ENCODE results near the gene THADA.
"Not testable (repeated sequence)": the region's sequence is repeated elsewhere in the genome, so short reads cannot be mapped to it uniquely, and the experiment has no call there.

THADA gene

GRCh38 chr2:43314299-43314927, 281.4 kb downstream of the THADA start:
- intact Hi-C loops (cut with DNase I) = no loop called here
- no peak for DNase-seq

- DNase-seq = no peak
- intact Hi-C loops (cut with DNase I) = no loop called here
These were observed 282.2 kb downstream of the THADA start for GRCh38 chr2:43313642-43314017.

- no peak for DNase-seq
- intact Hi-C loops (cut with DNase I) = no loop called here
These were observed 282.8 kb downstream of the THADA start for GRCh38 chr2:43312755-43313641.

GRCh38 chr2:43311276-43311675, 284.6 kb downstream of the THADA start:
- DNase-seq = no peak
- intact Hi-C loops (cut with DNase I) = no loop called here

GRCh38 chr2:43309935-43310334, 285.9 kb downstream of the THADA start:
- no peak for DNase-seq
- intact Hi-C loops (cut with DNase I) = no loop called here

GRCh38 chr2:43307973-43308372, 287.9 kb downstream of the THADA start:
- intact Hi-C loops (cut with DNase I) = no loop called here
- no peak for DNase-seq

- intact Hi-C loops (cut with DNase I) = no loop called here
- DNase-seq = no peak
These were observed 288.8 kb downstream of the THADA start for GRCh38 chr2:43307046-43307445.

- intact Hi-C loops (cut with DNase I) = no loop called here
- DNase-seq = no peak
These were observed 289.6 kb downstream of the THADA start for GRCh38 chr2:43306197-43306596.

GRCh38 chr2:43305517-43305916, 290.3 kb downstream of the THADA start:
- no peak for DNase-seq
- intact Hi-C loops (cut with DNase I) = no loop called here

- intact Hi-C loops (cut with DNase I) = no loop called here
These were observed 290.8 kb downstream of the THADA start for GRCh38 chr2:43305012-43305411.

GRCh38 chr2:43303889-43304288, 291.9 kb downstream of the THADA start:
- intact Hi-C loops (cut with DNase I) = no loop called here
- DNase-seq = no peak

More at GRCh38 chr2:43305012-43305411, 290.8 kb downstream of the THADA start:
- no peak for DNase-seq

GRCh38 chr2:43302961-43303494, 292.8 kb downstream of the THADA start:
- intact Hi-C loops (cut with DNase I) = no loop called here
- no peak for DNase-seq

- DNase-seq = no peak
- intact Hi-C loops (cut with DNase I) = no loop called here
These were observed 293.5 kb downstream of the THADA start for GRCh38 chr2:43302182-43302960.

- peak in 2 of 10 donors; percentile 39 to 69 for DNase-seq
- intact Hi-C loops (cut with DNase I) = no loop called here
These were observed 294.9 kb downstream of the THADA start for GRCh38 chr2:43300781-43301583.

GRCh38 chr2:43300222-43300621, 295.6 kb downstream of the THADA start:
- no peak for DNase-seq
- intact Hi-C loops (cut with DNase I) = no loop called here

- intact Hi-C loops (cut with DNase I) = no loop called here
- no peak for DNase-seq
These were observed 297.3 kb downstream of the THADA start for GRCh38 chr2:43298500-43298899.

GRCh38 chr2:43297740-43298139, 298.1 kb downstream of the THADA start:
- DNase-seq; intact Hi-C loops (cut with DNase I): not testable (repeated sequence)

- intact Hi-C loops (cut with DNase I) = no loop called here
- DNase-seq = no peak
These were observed 300.8 kb downstream of the THADA start for GRCh38 chr2:43294973-43295603.
